OCI-LY1 (cell line): ENCODE data around the gene MOB3A.

Experiments
- EZH2 ChIP-seq: fragments of 200-600 bp; sonication (generic), shearing (Covaris generic); IDR thresholded peaks from 2 replicates; pipeline ENCODE4 v1.8.0; 2017; ENCODE audit warnings: borderline replicate concordance, mixed run types, mild to moderate bottlenecking, antibody characterized with exemption, low read length, moderate library complexity, mixed read lengths
- TF ChIP-seq, protein P1 (sequence below): fragments of 200-600 bp; sonication (generic), shearing (Covaris generic); IDR thresholded peaks from 2 replicates; pipeline ENCODE4 v1.5.1; 2017; ENCODE audit warnings: mild to moderate bottlenecking, antibody characterized with exemption, low read length, moderate library complexity, mixed read lengths

DNA sequence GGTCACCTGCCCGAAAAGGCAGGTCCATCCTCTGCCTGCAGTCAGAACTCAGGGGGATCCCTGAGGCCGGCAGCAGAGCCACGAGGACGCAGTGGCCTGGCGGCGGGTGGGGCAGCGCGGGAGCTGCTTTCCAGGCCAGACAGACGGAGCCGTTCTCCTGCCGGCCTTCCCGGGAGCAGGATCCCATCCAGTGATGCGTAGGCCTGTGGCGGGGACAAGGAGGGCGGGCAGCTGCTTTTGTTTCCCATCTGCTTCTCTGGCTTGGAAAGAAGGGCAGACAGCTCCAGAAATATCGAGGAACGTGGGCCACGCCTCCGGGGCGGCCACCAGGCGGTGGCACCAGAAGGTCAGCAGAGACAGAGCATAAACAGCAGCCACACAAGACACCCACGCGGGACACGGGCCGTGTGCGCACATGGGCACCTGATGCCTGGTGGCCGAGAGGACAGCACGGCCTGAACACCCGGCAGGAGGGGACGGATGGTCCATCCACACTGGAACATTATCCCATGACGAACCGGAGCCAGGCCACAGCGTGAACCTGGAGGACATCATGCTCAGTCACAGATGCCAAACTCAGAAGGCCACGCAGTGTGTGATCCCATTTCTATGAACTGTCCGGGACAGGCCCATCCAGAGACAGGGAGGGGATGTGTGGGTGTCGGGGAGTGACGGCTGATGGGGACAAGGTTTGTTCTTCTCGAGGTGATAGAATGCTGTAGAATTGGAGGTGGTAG is 31.2 kb downstream of the MOB3A start:
- TF ChIP-seq, protein P1, sequence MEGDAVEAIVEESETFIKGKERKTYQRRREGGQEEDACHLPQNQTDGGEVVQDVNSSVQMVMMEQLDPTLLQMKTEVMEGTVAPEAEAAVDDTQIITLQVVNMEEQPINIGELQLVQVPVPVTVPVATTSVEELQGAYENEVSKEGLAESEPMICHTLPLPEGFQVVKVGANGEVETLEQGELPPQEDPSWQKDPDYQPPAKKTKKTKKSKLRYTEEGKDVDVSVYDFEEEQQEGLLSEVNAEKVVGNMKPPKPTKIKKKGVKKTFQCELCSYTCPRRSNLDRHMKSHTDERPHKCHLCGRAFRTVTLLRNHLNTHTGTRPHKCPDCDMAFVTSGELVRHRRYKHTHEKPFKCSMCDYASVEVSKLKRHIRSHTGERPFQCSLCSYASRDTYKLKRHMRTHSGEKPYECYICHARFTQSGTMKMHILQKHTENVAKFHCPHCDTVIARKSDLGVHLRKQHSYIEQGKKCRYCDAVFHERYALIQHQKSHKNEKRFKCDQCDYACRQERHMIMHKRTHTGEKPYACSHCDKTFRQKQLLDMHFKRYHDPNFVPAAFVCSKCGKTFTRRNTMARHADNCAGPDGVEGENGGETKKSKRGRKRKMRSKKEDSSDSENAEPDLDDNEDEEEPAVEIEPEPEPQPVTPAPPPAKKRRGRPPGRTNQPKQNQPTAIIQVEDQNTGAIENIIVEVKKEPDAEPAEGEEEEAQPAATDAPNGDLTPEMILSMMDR, result no peak
- no peak for TF ChIP-seq EZH2
